Measurements from ENCODE around the gene HMGCR. TPM values are rescaled to one million over a fixed set of nuclear protein-coding genes. Genes with fewer than 3 reads are reported as not detected.
"Not testable (repeated sequence)": the region's sequence is repeated elsewhere in the genome, so short reads cannot be mapped to it uniquely, and the experiment has no call there.

The HMGCR gene
- total RNA-seq, 1 experiment from 2014 or later = 137 TPM

GRCh38 chr5:75310212-75310611 is 26.8 kb upstream of the HMGCR start:
- no peak for TF ChIP-seq ELF4 (CRISPR knock-in tag; IDR thresholded peaks at IDR 0.05; ENCODE audit: low read depth)
- Mint-ChIP-seq H3K27ac (no peak overlapping the region), H3K9me3 (no peaks in the 10 kb centered on the region), H3K27me3 (ENCODE audit: low read depth) (no peaks in the 10 kb centered on the region), H3K4me3 (no peak overlapping the region), H3K36me3 (no peaks in the 10 kb centered on the region), H3K4me1 (no peaks in the 10 kb centered on the region)
- CTCF ChIA-PET = no interaction called here
- POLR2A ChIA-PET = interaction anchor here (1.9 kb wide), 1 partner anchor 27 kb away, joined by 5 read pairs; the partner anchor contains the start of gene HMGCR
- no peak for DNase-seq (ENCODE audit: low spot score)
- no peak for ATAC-seq

- peaks cover 26% of the 10 kb centered on the region for H3K4me1 Mint-ChIP-seq
- H3K27ac Mint-ChIP-seq; CTCF ChIA-PET; ATAC-seq; POLR2A ChIA-PET; H3K27me3 Mint-ChIP-seq (ENCODE audit: low read depth); H3K4me3 Mint-ChIP-seq; DNase-seq (ENCODE audit: low spot score); H3K9me3 Mint-ChIP-seq; H3K36me3 Mint-ChIP-seq: not testable (repeated sequence)
Measured at GRCh38 chr5:75319148-75319547, 17.9 kb upstream of the HMGCR start.

GRCh38 chr5:75319638-75320037 is 17.4 kb upstream of the HMGCR start:
- Mint-ChIP-seq H3K4me1 (peaks cover 30% of the 10 kb centered on the region), H3K4me3 (no peak overlapping the region), H3K27ac (no peak overlapping the region; the same call in 1 of the 2 replicates), H3K9me3 (no peaks in the 10 kb centered on the region), H3K27me3 (ENCODE audit: low read depth) (no peaks in the 10 kb centered on the region), H3K36me3 (no peaks in the 10 kb centered on the region)
- CTCF ChIA-PET = interaction anchor here (2.3 kb wide), 1 partner anchor 12 kb away, joined by 5 read pairs; no protein-coding TSS in a partner anchor
- ATAC-seq (no peak), DNase-seq (ENCODE audit: low spot score) (no peak)
- TF ChIP-seq MXD4 (CRISPR knock-in tag; IDR thresholded peaks at IDR 0.05; ENCODE audit: borderline replicate concordance) = no peak
- no peak for TF ChIP-seq JUN (CRISPR knock-in tag; IDR thresholded peaks at IDR 0.05)
- TF ChIP-seq ZNF317 (CRISPR knock-in tag; IDR thresholded peaks at IDR 0.05; ENCODE audit: borderline replicate concordance, low read depth) = no peak
- TF ChIP-seq ETV6 (CRISPR knock-in tag; IDR thresholded peaks at IDR 0.05) = no peak
- no peak for TF ChIP-seq FOXP1 (CRISPR knock-in tag; IDR thresholded peaks at IDR 0.05; ENCODE audit: borderline replicate concordance)
- TF ChIP-seq USF1 (CRISPR knock-in tag; IDR thresholded peaks at IDR 0.05) = no peak
- TF ChIP-seq IRF2 (CRISPR knock-in tag; IDR thresholded peaks at IDR 0.05; ENCODE audit: borderline replicate concordance, low read depth) = no peak
- POLR2A ChIA-PET = interaction anchor here (2.0 kb wide), 1 partner anchor 18 kb away, joined by 12 read pairs; the partner anchor contains the start of gene HMGCR

DNA sequence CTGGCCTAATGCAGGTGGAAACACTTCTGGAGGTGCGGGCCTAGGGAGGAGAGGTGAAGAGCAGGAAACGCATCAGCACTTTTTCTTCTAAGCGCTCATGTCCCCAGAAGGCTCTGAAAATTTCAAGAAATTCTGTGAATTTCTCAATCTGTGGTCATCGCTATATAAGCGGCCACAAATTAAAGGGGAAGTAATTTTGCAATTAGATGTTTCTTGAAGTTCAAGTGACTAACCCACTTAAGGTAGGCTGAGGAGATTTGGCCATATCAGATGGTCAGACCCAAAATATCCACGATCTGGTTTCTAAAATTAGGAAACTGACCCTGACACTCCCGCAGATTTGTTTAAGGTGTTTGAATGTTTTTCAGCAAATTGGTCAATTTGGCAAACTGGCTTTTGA is 16.6 kb upstream of the HMGCR start:
- Mint-ChIP-seq H3K4me3 (no peak overlapping the region), H3K27me3 (ENCODE audit: low read depth) (no peaks in the 10 kb centered on the region; the same call in 1 of the 2 replicates), H3K36me3 (no peaks in the 10 kb centered on the region), H3K4me1 (peaks cover 30% of the 10 kb centered on the region), H3K27ac (no peak overlapping the region), H3K9me3 (no peaks in the 10 kb centered on the region)
- CTCF ChIA-PET = interaction anchor here (1.1 to 2.3 kb wide), 4 partner anchors 11 to 270 kb away, joined by 3 to 6 read pairs (median 6); partner anchors contain the start of gene ANKRD31
- POLR2A ChIA-PET = interaction anchor here (2.0 kb wide), 1 partner anchor 17 kb away, joined by 12 read pairs; the partner anchor contains the start of gene HMGCR
- ATAC-seq (no peak), DNase-seq (ENCODE audit: low spot score) (no peak)
- TF ChIP-seq, protein P1, sequence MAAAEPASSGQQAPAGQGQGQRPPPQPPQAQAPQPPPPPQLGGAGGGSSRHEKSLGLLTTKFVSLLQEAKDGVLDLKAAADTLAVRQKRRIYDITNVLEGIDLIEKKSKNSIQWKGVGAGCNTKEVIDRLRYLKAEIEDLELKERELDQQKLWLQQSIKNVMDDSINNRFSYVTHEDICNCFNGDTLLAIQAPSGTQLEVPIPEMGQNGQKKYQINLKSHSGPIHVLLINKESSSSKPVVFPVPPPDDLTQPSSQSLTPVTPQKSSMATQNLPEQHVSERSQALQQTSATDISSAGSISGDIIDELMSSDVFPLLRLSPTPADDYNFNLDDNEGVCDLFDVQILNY (CRISPR knock-in tag; IDR thresholded peaks at IDR 0.05) = no peak
- no peak for TF ChIP-seq ZNF281 (CRISPR knock-in tag; IDR thresholded peaks at IDR 0.05)
- TF ChIP-seq ATF2 (CRISPR knock-in tag; IDR thresholded peaks at IDR 0.05; ENCODE audit: borderline replicate concordance, low read depth) = no peak
- TF ChIP-seq EMX1 (CRISPR knock-in tag; IDR thresholded peaks at IDR 0.05) = no peak
- no peak for TF ChIP-seq JAZF1 (CRISPR knock-in tag; IDR thresholded peaks at IDR 0.05)
- TF ChIP-seq HMGA2 (CRISPR knock-in tag; IDR thresholded peaks at IDR 0.05) = no peak
- TF ChIP-seq, protein P2, sequence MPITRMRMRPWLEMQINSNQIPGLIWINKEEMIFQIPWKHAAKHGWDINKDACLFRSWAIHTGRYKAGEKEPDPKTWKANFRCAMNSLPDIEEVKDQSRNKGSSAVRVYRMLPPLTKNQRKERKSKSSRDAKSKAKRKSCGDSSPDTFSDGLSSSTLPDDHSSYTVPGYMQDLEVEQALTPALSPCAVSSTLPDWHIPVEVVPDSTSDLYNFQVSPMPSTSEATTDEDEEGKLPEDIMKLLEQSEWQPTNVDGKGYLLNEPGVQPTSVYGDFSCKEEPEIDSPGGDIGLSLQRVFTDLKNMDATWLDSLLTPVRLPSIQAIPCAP (CRISPR knock-in tag; IDR thresholded peaks at IDR 0.05) = no peak
- no peak for TF ChIP-seq GTF2I (CRISPR knock-in tag; conservative IDR thresholded peaks at IDR 0.05)
- TF ChIP-seq, protein P3, sequence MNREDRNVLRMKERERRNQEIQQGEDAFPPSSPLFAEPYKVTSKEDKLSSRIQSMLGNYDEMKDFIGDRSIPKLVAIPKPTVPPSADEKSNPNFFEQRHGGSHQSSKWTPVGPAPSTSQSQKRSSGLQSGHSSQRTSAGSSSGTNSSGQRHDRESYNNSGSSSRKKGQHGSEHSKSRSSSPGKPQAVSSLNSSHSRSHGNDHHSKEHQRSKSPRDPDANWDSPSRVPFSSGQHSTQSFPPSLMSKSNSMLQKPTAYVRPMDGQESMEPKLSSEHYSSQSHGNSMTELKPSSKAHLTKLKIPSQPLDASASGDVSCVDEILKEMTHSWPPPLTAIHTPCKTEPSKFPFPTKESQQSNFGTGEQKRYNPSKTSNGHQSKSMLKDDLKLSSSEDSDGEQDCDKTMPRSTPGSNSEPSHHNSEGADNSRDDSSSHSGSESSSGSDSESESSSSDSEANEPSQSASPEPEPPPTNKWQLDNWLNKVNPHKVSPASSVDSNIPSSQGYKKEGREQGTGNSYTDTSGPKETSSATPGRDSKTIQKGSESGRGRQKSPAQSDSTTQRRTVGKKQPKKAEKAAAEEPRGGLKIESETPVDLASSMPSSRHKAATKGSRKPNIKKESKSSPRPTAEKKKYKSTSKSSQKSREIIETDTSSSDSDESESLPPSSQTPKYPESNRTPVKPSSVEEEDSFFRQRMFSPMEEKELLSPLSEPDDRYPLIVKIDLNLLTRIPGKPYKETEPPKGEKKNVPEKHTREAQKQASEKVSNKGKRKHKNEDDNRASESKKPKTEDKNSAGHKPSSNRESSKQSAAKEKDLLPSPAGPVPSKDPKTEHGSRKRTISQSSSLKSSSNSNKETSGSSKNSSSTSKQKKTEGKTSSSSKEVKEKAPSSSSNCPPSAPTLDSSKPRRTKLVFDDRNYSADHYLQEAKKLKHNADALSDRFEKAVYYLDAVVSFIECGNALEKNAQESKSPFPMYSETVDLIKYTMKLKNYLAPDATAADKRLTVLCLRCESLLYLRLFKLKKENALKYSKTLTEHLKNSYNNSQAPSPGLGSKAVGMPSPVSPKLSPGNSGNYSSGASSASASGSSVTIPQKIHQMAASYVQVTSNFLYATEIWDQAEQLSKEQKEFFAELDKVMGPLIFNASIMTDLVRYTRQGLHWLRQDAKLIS (CRISPR knock-in tag; IDR thresholded peaks at IDR 0.05; ENCODE audit: borderline replicate concordance) = no peak

All from WTC11 (cell line).